ENCODE data around the gene SPEN.
A peak's percentile ranks its signal among the peaks of the same experiment; 100 is the strongest.

SPEN gene

DNA sequence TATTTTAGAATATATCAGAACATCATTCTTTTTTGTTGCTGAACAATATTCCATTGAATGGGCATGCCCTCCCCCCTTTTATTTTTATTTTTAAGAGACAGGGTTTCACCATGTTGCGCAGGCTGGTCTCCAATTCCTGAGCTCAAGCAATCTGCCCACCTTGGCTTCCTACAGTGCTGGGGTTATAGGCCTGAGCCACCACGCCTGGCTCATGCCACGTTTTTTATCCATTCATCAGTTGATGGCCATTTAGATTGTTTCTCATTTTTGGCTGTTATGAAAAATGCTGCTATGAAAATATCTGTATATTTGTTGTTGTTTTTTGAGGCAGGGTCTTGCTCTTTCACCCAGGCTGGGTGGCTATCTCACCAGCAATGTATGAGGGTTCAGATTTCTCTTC, 19.8 kb downstream of the SPEN start:
- H2AFZ ChIP-seq (ENCODE audit: low read length) = no peak overlapping the region
- no peak for TF ChIP-seq EZH2phosphoT487 (IDR thresholded peaks at IDR 0.05; ENCODE audit: borderline replicate concordance)
- TF ChIP-seq, protein P1, sequence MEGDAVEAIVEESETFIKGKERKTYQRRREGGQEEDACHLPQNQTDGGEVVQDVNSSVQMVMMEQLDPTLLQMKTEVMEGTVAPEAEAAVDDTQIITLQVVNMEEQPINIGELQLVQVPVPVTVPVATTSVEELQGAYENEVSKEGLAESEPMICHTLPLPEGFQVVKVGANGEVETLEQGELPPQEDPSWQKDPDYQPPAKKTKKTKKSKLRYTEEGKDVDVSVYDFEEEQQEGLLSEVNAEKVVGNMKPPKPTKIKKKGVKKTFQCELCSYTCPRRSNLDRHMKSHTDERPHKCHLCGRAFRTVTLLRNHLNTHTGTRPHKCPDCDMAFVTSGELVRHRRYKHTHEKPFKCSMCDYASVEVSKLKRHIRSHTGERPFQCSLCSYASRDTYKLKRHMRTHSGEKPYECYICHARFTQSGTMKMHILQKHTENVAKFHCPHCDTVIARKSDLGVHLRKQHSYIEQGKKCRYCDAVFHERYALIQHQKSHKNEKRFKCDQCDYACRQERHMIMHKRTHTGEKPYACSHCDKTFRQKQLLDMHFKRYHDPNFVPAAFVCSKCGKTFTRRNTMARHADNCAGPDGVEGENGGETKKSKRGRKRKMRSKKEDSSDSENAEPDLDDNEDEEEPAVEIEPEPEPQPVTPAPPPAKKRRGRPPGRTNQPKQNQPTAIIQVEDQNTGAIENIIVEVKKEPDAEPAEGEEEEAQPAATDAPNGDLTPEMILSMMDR (conservative IDR thresholded peaks at IDR 0.05; ENCODE audit: low read length) = no peak
- H3K4me1 ChIP-seq (ENCODE audit: insufficient read depth, low read length, poor library complexity, severe bottlenecking) = peaks cover 6% of the 10 kb centered on the region
- no peaks in the 10 kb centered on the region for H3K9me2 ChIP-seq (replicated peaks; ENCODE audit: low read depth, low read length)
- H3K4me3 ChIP-seq (ENCODE audit: low read length, poor library complexity, severe bottlenecking) = no peak overlapping the region
- H3K36me3 ChIP-seq (ENCODE audit: insufficient read depth, low read length) = no peaks in the 10 kb centered on the region
- H3K9me3 ChIP-seq (ENCODE audit: insufficient read depth, low read depth, low read length) = no peaks in the 10 kb centered on the region
- no peak overlapping the region for H3K9ac ChIP-seq (ENCODE audit: low read depth, low read length, poor library complexity, severe bottlenecking)
- no peaks in the 10 kb centered on the region for H3K27me3 ChIP-seq (ENCODE audit: insufficient read depth, low read length, poor library complexity, severe bottlenecking)
- H3F3A ChIP-seq (ENCODE audit: low read depth) = no peaks in the 10 kb centered on the region
- peaks cover 89% of the 10 kb centered on the region for H4K20me1 ChIP-seq (ENCODE audit: insufficient read depth, low read length, poor library complexity, severe bottlenecking)
- H3K4me2 ChIP-seq (ENCODE audit: low read depth, low read length, poor library complexity, severe bottlenecking) = peak overlapping the region; percentile 37
- H3K79me2 ChIP-seq (ENCODE audit: insufficient read depth, low read length) = peaks cover 100% of the 10 kb centered on the region

DNA sequence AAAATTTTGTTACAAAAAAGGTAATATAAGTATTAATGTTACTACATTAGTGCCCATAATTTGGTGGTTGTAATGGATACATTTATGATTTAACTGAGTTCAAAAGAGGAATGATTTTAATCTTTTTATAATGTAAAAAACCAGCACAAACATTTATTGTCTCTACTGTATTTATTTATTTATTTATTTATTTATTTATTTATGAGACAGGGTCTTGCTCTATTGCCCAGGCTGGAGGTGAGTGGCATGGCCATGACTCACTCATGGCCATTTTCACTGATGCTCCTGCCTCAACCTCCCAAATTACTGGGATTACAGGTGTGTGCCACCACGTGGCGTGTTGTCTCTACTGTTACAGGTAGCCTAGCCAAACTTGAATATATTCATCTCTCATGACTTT, 21.9 kb downstream of the SPEN start:
- peaks cover 87% of the 10 kb centered on the region for H4K20me1 ChIP-seq (ENCODE audit: insufficient read depth, low read length, poor library complexity, severe bottlenecking)

DNA sequence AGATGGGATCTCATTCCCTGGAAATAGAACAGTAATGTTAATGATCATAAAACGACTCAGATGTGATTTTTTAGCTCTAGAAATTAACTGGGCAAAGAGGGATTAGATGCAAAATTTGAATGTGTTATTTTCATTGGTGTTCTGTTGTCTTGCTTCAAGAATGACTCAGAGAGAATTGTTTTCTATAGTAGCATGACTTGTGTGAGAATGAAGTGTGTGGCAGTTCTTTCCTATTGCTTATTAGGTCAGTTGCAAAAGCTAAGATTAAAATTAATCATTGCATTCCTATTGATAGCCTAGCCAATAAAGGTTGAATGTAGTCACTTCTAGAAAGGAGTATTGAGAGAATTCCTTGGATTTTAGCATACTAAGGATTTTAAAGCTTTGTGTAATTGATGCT, 22.9 kb downstream of the SPEN start:
- H3K79me2 ChIP-seq (ENCODE audit: insufficient read depth, low read length) = peaks cover 100% of the 10 kb centered on the region
- H4K20me1 ChIP-seq (ENCODE audit: insufficient read depth, low read length, poor library complexity, severe bottlenecking) = peaks cover 89% of the 10 kb centered on the region

More for the DNA sequence above, 21.9 kb downstream of the SPEN start:
- H3K4me1 ChIP-seq (ENCODE audit: insufficient read depth, low read length, poor library complexity, severe bottlenecking) = peaks cover 6% of the 10 kb centered on the region
- no peak overlapping the region for H2AFZ ChIP-seq (ENCODE audit: low read length)
- no peak overlapping the region for H3K9ac ChIP-seq (ENCODE audit: low read depth, low read length, poor library complexity, severe bottlenecking)
- no peaks in the 10 kb centered on the region for H3K27me3 ChIP-seq (ENCODE audit: insufficient read depth, low read length, poor library complexity, severe bottlenecking)
- H3K9me3 ChIP-seq (ENCODE audit: insufficient read depth, low read depth, low read length) = no peaks in the 10 kb centered on the region
- H3K9me2 ChIP-seq (replicated peaks; ENCODE audit: low read depth, low read length) = no peaks in the 10 kb centered on the region
- H3K4me3 ChIP-seq (ENCODE audit: low read length, poor library complexity, severe bottlenecking) = no peak overlapping the region
- no peak overlapping the region for H3K4me2 ChIP-seq (ENCODE audit: low read depth, low read length, poor library complexity, severe bottlenecking)
- peaks cover 100% of the 10 kb centered on the region for H3K79me2 ChIP-seq (ENCODE audit: insufficient read depth, low read length)
- TF ChIP-seq, protein P1 (conservative IDR thresholded peaks at IDR 0.05; ENCODE audit: low read length) = no peak
- no peak for TF ChIP-seq EZH2phosphoT487 (IDR thresholded peaks at IDR 0.05; ENCODE audit: borderline replicate concordance)
- peaks cover 19% of the 10 kb centered on the region; the same call in 1 of the 2 replicates for H3K36me3 ChIP-seq (ENCODE audit: insufficient read depth, low read length)
- no peaks in the 10 kb centered on the region for H3F3A ChIP-seq (ENCODE audit: low read depth)

More for the DNA sequence above, 22.9 kb downstream of the SPEN start:
- H3F3A ChIP-seq (ENCODE audit: low read depth) = no peaks in the 10 kb centered on the region
- no peak overlapping the region for H2AFZ ChIP-seq (ENCODE audit: low read length)
- TF ChIP-seq, protein P1 (conservative IDR thresholded peaks at IDR 0.05; ENCODE audit: low read length) = no peak
- TF ChIP-seq EZH2phosphoT487 (IDR thresholded peaks at IDR 0.05; ENCODE audit: borderline replicate concordance) = no peak
- H3K9me2 ChIP-seq (replicated peaks; ENCODE audit: low read depth, low read length) = no peaks in the 10 kb centered on the region
- H3K9ac ChIP-seq (ENCODE audit: low read depth, low read length, poor library complexity, severe bottlenecking) = no peak overlapping the region
- peaks cover 6% of the 10 kb centered on the region for H3K4me1 ChIP-seq (ENCODE audit: insufficient read depth, low read length, poor library complexity, severe bottlenecking)
- no peak overlapping the region for H3K4me3 ChIP-seq (ENCODE audit: low read length, poor library complexity, severe bottlenecking)
- peaks cover 28% of the 10 kb centered on the region for H3K36me3 ChIP-seq (ENCODE audit: insufficient read depth, low read length)
- H3K27me3 ChIP-seq (ENCODE audit: insufficient read depth, low read length, poor library complexity, severe bottlenecking) = no peaks in the 10 kb centered on the region
- H3K9me3 ChIP-seq (ENCODE audit: insufficient read depth, low read depth, low read length) = no peaks in the 10 kb centered on the region
- H3K4me2 ChIP-seq (ENCODE audit: low read depth, low read length, poor library complexity, severe bottlenecking) = no peak overlapping the region
